Upper lobe of left lung (tissue), 4 donors: ENCODE data around the gene SEMA4D.

ENCODE experiments used
- EP300 ChIP-seq, 4 donors: sonication (generic); formaldehyde crosslinking; IDR thresholded peaks; one replicate each; pipeline ENCODE4 v1.5.1; 2017; ENCODE audit warnings: antibody characterized with exemption in 4 of 4, control low read depth in 2 of 4
- POLR2A ChIP-seq, 4 donors: fragments of 450-650 bp; IDR thresholded peaks; one replicate each; pipeline ENCODE4 v1.5.1; 2016 to 2017; ENCODE audit warnings: antibody characterized with exemption in 4 of 4, mild to moderate bottlenecking in 2 of 4
- TF ChIP-seq, protein P1 (sequence below), 6 experiments: fragments of 450-650 bp in 4 of 6; fragments of 200-600 bp in 2 of 6; sonication (generic) in 2 of 6; IDR thresholded peaks; one replicate each; pipeline ENCODE4 v1.5.1; 2016 to 2019; ENCODE audit warnings: antibody characterized with exemption in 6 of 6

DNA sequence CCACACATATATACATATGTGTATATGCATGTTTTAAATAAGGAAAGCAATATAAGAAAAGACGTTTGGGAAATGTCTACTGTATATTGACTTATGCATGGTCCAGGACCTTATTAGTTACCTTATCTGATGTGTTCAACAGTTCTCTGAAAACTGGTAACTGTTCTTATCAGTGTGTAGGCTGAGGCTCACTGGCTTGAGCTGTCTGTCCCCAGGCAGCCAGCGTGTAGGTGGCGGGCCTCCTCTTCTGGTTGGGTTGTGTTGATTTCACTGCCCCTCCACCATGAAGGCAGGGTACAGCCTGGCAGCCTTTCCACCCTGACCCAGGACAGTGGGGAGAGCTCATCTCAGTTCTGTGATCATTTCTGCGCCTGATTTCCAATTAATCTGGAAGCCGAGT, 38.7 kb upstream of the SEMA4D start:
- TF ChIP-seq POLR2A (IDR thresholded peaks at IDR 0.05) (no peak), EP300 (IDR thresholded peaks at IDR 0.05) (no peak)
- TF ChIP-seq, protein P1, sequence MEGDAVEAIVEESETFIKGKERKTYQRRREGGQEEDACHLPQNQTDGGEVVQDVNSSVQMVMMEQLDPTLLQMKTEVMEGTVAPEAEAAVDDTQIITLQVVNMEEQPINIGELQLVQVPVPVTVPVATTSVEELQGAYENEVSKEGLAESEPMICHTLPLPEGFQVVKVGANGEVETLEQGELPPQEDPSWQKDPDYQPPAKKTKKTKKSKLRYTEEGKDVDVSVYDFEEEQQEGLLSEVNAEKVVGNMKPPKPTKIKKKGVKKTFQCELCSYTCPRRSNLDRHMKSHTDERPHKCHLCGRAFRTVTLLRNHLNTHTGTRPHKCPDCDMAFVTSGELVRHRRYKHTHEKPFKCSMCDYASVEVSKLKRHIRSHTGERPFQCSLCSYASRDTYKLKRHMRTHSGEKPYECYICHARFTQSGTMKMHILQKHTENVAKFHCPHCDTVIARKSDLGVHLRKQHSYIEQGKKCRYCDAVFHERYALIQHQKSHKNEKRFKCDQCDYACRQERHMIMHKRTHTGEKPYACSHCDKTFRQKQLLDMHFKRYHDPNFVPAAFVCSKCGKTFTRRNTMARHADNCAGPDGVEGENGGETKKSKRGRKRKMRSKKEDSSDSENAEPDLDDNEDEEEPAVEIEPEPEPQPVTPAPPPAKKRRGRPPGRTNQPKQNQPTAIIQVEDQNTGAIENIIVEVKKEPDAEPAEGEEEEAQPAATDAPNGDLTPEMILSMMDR (IDR thresholded peaks at IDR 0.05): no peak
